ENCODE data around the gene PTTG1IP. TPM values are rescaled to one million over a fixed set of nuclear protein-coding genes. Genes with fewer than 3 reads are reported as not detected.
A peak's percentile ranks its signal among the peaks of the same experiment; 100 is the strongest.

The PTTG1IP gene
- total RNA-seq, 1 experiment from 2014 or later: 96.0 TPM

- ATAC-seq (no peak), DNase-seq (ENCODE audit: low spot score) (no peak)
- H3K4me1 Mint-ChIP-seq: no peaks in the 10 kb centered on the region
- CTCF ChIA-PET: interaction anchor here (0.9 to 1.2 kb wide), 2 partner anchors 51 to 241 kb away, joined by 4 to 5 read pairs; no protein-coding TSS in a partner anchor
- H3K27ac Mint-ChIP-seq: no peak overlapping the region
- no peaks in the 10 kb centered on the region for H3K27me3 Mint-ChIP-seq (ENCODE audit: low read depth)
- H3K4me3 Mint-ChIP-seq: no peak overlapping the region
- H3K36me3 Mint-ChIP-seq: no peaks in the 10 kb centered on the region; the same call in 1 of the 2 replicates
- TF ChIP-seq GABPB1 (CRISPR knock-in tag; IDR thresholded peaks at IDR 0.05) (no peak), ZNF232 (CRISPR knock-in tag; IDR thresholded peaks at IDR 0.05) (no peak), ATF6 (CRISPR knock-in tag; IDR thresholded peaks at IDR 0.05) (no peak)
- peaks cover 11% of the 10 kb centered on the region for H3K9me3 Mint-ChIP-seq
- POLR2A ChIA-PET: interaction anchor here (0.6 kb wide), 1 partner anchor 165 kb away, joined by 3 read pairs; no protein-coding TSS in a partner anchor
Measured at GRCh38 chr21:44898851-44899767, 25.6 kb upstream of the PTTG1IP start.

- ChIA-PET POLR2A (interaction anchor here (0.6 to 0.7 kb wide), 2 partner anchors 24 to 73 kb away, joined by 3 to 4 read pairs; partner anchors contain the start of gene PTTG1IP), CTCF (interaction anchor here (0.8 to 1.4 kb wide), 6 partner anchors 9 to 242 kb away, joined by 3 to 7 read pairs (median 4); partner anchors contain the start of gene PTTG1IP)
- H3K27me3 Mint-ChIP-seq (ENCODE audit: low read depth): no peaks in the 10 kb centered on the region
- peaks cover 11% of the 10 kb centered on the region for H3K9me3 Mint-ChIP-seq
- DNase-seq (ENCODE audit: low spot score) (no peak), ATAC-seq (no peak)
- H3K36me3 Mint-ChIP-seq: no peaks in the 10 kb centered on the region; the same call in 1 of the 2 replicates
- TF ChIP-seq ZNF263 (CRISPR knock-in tag; IDR thresholded peaks at IDR 0.05; ENCODE audit: low read depth) (no peak), ZNF232 (CRISPR knock-in tag; IDR thresholded peaks at IDR 0.05) (no peak)
- no peaks in the 10 kb centered on the region for H3K4me1 Mint-ChIP-seq
- H3K27ac Mint-ChIP-seq: no peak overlapping the region
- H3K4me3 Mint-ChIP-seq: no peak overlapping the region
Measured at GRCh38 chr21:44898011-44898488, 24.6 kb upstream of the PTTG1IP start.

- H3K27me3 Mint-ChIP-seq (ENCODE audit: low read depth): no peaks in the 10 kb centered on the region
- H3K4me1 Mint-ChIP-seq: no peaks in the 10 kb centered on the region
- ChIA-PET CTCF (interaction anchor here (0.8 to 1.4 kb wide), 5 partner anchors 10 to 243 kb away, joined by 3 to 7 read pairs (median 4); partner anchors contain the start of gene PTTG1IP), POLR2A (interaction anchor here (0.6 to 0.7 kb wide), 2 partner anchors 24 to 74 kb away, joined by 3 to 4 read pairs; partner anchors contain the start of gene PTTG1IP)
- H3K4me3 Mint-ChIP-seq: no peak overlapping the region
- DNase-seq (ENCODE audit: low spot score) (peak; percentile 62), ATAC-seq (peak; percentile 86)
- H3K27ac Mint-ChIP-seq: no peak overlapping the region
- no peak for TF ChIP-seq ZNF232 (CRISPR knock-in tag; IDR thresholded peaks at IDR 0.05)
- TF ChIP-seq CREB1 (CRISPR knock-in tag; IDR thresholded peaks at IDR 0.05): no peak
- TF ChIP-seq ERG (CRISPR knock-in tag; IDR thresholded peaks at IDR 0.05): no peak
- no peak for TF ChIP-seq NFE2L1 (CRISPR knock-in tag; IDR thresholded peaks at IDR 0.05)
- no peak for TF ChIP-seq FOXP4 (CRISPR knock-in tag; IDR thresholded peaks at IDR 0.05)
- TF ChIP-seq OVOL2 (CRISPR knock-in tag; IDR thresholded peaks at IDR 0.05; ENCODE audit: borderline replicate concordance): no peak
- no peak for TF ChIP-seq FOXK1 (CRISPR knock-in tag; IDR thresholded peaks at IDR 0.05)
- TF ChIP-seq ZNF138 (CRISPR knock-in tag; conservative IDR thresholded peaks at IDR 0.05): no peak
- no peak for TF ChIP-seq ZNF263 (CRISPR knock-in tag; IDR thresholded peaks at IDR 0.05; ENCODE audit: low read depth)
- TF ChIP-seq E2F4 (CRISPR knock-in tag; IDR thresholded peaks at IDR 0.05; ENCODE audit: borderline replicate concordance, low read depth): no peak
- H3K9me3 Mint-ChIP-seq: peaks cover 8% of the 10 kb centered on the region
- no peaks in the 10 kb centered on the region; the same call in 1 of the 2 replicates for H3K36me3 Mint-ChIP-seq
Measured at GRCh38 chr21:44897326-44898010, 24.0 kb upstream of the PTTG1IP start.
